C4-2B (cell line): Measurements from ENCODE around the gene ZBED4.

ENCODE experiments used
- H3K27ac ChIP-seq: fragments of 450-650 bp; 2 replicates; pipeline ENCODE4 v1.5.1; 2017
- ZFX ChIP-seq: fragments of 450-650 bp; IDR thresholded peaks from 2 replicates; pipeline ENCODE4 v1.6.1; 2017
- TF ChIP-seq, protein P1 (sequence below): fragments of 450-650 bp; conservative IDR thresholded peaks from 2 replicates; pipeline ENCODE4 v1.5.1; 2017; ENCODE audit warnings: mild to moderate bottlenecking

The ZBED4 gene

DNA sequence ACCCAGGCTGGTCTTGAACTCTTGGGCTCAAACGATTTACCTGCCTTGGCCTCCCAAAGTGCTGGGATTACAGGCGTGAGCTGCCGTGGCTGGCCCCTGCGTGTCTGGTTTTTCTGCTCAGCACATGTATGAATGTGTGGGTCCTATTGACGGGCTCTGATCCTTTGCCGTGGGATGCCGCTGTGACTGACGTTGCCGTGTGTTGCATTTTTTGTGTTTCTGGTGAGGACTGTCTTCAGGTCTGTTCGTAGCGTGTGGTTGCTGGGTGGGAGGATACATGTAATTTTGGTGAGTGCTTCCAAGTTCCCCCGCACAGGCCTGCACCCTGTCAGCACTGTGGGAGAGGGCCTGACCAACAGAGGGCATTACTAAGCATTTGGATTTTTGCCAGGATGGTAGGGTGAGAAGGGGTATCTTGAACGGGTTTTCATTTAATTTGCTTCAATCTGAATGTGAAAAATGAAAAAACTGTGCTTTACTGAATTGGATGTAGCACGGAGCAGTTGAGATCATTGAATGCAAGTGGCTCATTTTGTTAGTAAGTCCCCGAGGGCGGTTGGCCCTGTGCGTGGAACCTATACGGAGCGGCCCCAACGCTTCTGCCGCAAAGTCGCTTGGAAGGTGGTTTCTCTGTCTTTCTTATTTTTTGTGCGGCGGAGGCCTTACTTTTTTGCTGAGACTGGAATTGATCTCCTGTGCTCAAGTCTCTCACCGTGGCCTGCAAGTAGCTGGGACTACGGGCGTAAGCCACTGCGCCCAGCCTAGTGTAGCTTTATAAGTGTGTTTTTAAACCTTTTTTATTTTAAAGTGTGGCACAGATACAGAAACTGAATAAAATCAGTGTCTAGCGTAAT lies 8.2 kb downstream of the ZBED4 start:
- no peak for TF ChIP-seq ZFX
- TF ChIP-seq, protein P1, sequence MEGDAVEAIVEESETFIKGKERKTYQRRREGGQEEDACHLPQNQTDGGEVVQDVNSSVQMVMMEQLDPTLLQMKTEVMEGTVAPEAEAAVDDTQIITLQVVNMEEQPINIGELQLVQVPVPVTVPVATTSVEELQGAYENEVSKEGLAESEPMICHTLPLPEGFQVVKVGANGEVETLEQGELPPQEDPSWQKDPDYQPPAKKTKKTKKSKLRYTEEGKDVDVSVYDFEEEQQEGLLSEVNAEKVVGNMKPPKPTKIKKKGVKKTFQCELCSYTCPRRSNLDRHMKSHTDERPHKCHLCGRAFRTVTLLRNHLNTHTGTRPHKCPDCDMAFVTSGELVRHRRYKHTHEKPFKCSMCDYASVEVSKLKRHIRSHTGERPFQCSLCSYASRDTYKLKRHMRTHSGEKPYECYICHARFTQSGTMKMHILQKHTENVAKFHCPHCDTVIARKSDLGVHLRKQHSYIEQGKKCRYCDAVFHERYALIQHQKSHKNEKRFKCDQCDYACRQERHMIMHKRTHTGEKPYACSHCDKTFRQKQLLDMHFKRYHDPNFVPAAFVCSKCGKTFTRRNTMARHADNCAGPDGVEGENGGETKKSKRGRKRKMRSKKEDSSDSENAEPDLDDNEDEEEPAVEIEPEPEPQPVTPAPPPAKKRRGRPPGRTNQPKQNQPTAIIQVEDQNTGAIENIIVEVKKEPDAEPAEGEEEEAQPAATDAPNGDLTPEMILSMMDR, result no peak
- no peak overlapping the region for H3K27ac ChIP-seq

DNA sequence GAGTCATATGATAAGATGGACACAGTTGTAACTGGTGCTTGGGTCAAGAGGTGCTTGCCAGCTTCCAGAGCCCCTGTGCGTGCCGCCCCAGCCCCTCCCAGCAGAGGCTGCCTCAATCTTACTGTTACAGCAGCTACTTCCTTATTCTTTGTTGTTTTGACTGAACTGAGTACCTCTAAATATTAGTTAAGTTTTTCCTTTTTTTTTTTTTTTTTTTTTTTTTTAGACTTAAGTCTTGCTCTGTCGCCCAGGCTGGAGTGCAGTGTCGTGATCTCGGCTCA lies 8.8 kb downstream of the ZBED4 start:
- TF ChIP-seq, protein P1, result no peak
- no peak for TF ChIP-seq ZFX
- H3K27ac ChIP-seq, result no peak overlapping the region

- TF ChIP-seq ZFX, result no peak
- TF ChIP-seq, protein P1, result no peak
- no peak overlapping the region for H3K27ac ChIP-seq
Measured at GRCh38 chr22:49863931-49864330, 10.3 kb downstream of the ZBED4 start.

- TF ChIP-seq ZFX, result no peak
- TF ChIP-seq, protein P1, result no peak
- no peak overlapping the region for H3K27ac ChIP-seq
Measured at GRCh38 chr22:49865156-49865555, 11.5 kb downstream of the ZBED4 start.

DNA sequence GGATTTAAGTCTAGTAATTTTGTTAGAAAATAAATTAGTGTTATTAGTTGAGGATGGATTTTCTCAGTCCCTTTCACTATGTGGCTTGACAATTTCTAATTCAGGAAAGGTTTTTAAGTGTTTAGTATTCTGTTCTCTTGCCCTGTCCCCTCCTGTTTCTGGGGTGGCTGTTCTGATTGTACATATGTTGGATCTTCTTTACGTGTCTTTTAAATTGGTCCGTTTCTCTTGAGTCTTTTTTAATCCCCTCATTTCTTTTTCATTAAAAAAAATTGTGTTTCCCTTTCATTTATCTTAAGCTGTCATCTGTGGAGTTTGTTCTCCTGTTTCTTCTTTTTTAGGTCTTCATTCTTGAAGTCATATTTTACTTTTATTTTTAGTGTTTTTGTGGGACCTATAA lies 12.5 kb downstream of the ZBED4 start:
- H3K27ac ChIP-seq, result no peak overlapping the region
- TF ChIP-seq ZFX, result no peak
- TF ChIP-seq, protein P1, result no peak

- no peak for TF ChIP-seq ZFX
- TF ChIP-seq, protein P1, result no peak
- no peak overlapping the region for H3K27ac ChIP-seq
Measured at GRCh38 chr22:49866646-49867045, 13.0 kb downstream of the ZBED4 start.

GRCh38 chr22:49867303-49868265 lies 13.9 kb downstream of the ZBED4 start:
- TF ChIP-seq, protein P1, result no peak
- no peak for TF ChIP-seq ZFX
- no peak overlapping the region for H3K27ac ChIP-seq
